Neuron (in vitro differentiated cells): ENCODE measurements around the gene RAVER1.

Source experiments
- H2AFZ ChIP-seq: one replicate; pipeline ENCODE4 v1.6.1; 2013; ENCODE audit warnings: low read depth, mild to moderate bottlenecking, inconsistent platforms, low read length, moderate library complexity
- H3K27me3 ChIP-seq: one replicate; pipeline ENCODE4 v1.6.1; 2013; ENCODE audit warnings: low read length; ENCODE audit not compliant: insufficient read depth
- H3K36me3 ChIP-seq: one replicate; pipeline ENCODE4 v1.6.1; 2013; ENCODE audit warnings: low read length; ENCODE audit not compliant: insufficient read depth
- H3K4me1 ChIP-seq: one replicate; pipeline ENCODE4 v1.6.1; 2013; ENCODE audit warnings: low read length; ENCODE audit not compliant: insufficient read depth
- H3K4me3 ChIP-seq: 2 replicates; pipeline ENCODE4 v1.5.1; 2013; ENCODE audit warnings: mild to moderate bottlenecking, low read length, moderate library complexity
- H3K9me3 ChIP-seq: one replicate; pipeline ENCODE4 v1.6.1; 2013; ENCODE audit warnings: low read length

Gene RAVER1

DNA sequence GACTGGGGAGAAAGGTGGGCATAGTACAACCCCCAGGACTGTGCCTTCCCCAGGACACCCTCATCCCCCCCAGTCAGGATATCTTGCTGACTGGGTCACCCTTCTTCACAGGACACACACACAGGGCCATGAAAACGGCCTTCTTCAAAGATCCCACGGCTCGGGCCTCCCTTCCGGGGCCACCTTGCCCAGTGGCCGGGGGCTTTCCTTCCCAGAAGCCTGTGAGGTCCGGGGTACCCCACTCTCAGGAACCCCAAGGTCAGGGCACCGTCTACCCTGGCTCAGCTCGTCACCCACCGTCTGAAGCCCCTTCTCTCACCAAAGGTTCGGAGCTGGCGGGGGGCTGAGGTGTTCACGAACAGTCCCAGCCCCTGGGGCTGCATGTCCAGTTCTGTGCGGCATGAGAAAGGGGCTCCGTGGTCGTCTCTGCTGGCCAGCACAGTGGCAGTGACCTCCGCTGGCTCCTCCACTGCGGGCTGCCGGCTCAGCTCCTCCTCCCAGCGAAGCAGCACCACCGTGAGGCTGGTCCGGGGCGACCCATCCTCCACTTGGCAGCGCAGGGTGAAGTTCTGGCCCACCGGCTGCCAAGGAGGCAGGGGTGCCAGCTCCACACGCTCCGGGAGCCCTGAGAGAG, 2.1 kb upstream of the RAVER1 start:
- H2AFZ ChIP-seq, result no peak overlapping the region
- no peaks in the 10 kb centered on the region for H3K27me3 ChIP-seq
- H3K4me1 ChIP-seq, result peaks cover 12% of the 10 kb centered on the region
- H3K4me3 ChIP-seq, result no peak overlapping the region
- peaks cover 5% of the 10 kb centered on the region for H3K36me3 ChIP-seq
- no peaks in the 10 kb centered on the region for H3K9me3 ChIP-seq

DNA sequence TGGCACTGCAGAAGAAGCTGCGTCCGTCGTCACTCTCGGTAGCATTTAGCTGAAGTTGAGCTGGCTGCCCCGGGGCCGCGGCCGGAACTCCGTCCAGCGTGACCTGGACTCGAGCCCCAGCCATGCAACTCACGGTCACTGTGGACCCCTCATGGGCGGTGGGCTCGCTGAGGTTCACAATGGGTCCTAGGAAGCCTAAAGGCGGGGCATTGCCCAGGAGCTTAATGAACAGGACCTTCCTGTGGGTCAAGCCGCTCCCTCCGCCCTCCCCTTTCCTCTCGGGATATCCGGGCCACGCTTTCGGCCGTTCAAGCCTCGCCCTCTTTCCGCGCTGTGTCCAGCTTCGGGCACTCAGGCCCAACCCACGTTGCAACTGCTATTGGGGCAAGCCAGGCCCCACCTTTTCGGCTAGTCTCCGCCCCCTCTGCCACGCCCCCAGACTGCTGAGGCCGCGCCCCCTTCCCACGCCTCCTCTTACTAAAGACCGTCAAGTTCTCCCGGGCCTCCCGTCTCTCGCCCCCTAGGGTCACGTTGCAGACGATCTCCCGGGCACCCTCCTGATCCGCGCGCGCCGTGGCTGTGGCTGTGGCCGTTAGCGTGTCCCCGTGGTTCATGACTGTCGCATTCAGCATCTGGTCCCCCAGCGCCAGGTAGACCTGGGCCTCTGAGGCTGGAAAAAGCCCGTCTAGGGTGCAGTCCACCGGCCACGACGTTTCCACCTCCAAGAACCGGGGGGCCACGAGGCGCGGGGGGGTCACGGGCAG, 1.4 kb upstream of the RAVER1 start:
- peaks cover 11% of the 10 kb centered on the region for H3K36me3 ChIP-seq
- H3K9me3 ChIP-seq, result no peaks in the 10 kb centered on the region
- H3K4me3 ChIP-seq, result no peak overlapping the region
- H3K27me3 ChIP-seq, result no peaks in the 10 kb centered on the region
- H3K4me1 ChIP-seq, result peaks cover 12% of the 10 kb centered on the region
- H2AFZ ChIP-seq, result no peak overlapping the region

DNA sequence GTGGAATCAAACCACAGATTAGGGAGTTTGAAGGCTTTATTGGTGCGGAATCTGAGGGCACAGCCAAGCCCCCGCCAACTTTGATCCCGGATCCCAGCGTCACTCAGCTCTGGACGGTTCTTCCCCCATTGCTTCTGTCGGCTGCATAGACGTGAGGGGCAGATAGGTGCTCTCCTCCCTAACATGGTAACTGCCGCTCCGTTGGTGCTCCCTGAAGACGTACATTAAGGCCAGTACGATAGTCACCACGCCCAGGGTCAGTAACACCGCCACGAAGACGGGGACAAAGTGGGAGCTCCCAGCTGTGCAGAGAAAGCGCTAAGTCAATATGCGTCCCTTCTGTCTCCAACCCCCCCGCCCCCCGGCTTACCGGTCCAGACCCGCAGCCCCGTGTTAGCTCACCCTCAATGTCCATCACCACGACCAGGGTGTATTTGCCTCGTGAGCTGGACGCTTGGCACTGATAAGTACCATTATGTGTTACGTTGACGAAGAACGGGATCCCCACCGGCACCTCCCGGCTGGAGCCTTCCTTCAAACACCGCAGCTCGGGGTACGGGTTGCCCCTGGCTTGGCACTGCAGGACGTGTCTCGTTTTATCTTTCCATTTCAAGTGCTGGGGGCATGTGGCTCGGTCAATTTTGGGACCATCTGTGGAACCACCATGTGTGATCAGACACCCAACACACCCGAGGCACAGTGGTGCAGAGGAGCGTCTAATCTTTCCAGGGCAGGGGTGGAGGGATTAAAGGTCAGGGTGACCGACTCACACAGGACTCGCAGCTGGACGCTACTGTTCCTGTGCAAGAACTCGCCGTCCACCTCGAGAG, 644 bp upstream of the RAVER1 start:
- no peaks in the 10 kb centered on the region for H3K9me3 ChIP-seq
- peaks cover 19% of the 10 kb centered on the region for H3K36me3 ChIP-seq
- H3K4me1 ChIP-seq, result peaks cover 12% of the 10 kb centered on the region
- no peak overlapping the region for H2AFZ ChIP-seq
- H3K4me3 ChIP-seq, result peak overlapping the region; percentile 79
- H3K27me3 ChIP-seq, result no peaks in the 10 kb centered on the region

DNA sequence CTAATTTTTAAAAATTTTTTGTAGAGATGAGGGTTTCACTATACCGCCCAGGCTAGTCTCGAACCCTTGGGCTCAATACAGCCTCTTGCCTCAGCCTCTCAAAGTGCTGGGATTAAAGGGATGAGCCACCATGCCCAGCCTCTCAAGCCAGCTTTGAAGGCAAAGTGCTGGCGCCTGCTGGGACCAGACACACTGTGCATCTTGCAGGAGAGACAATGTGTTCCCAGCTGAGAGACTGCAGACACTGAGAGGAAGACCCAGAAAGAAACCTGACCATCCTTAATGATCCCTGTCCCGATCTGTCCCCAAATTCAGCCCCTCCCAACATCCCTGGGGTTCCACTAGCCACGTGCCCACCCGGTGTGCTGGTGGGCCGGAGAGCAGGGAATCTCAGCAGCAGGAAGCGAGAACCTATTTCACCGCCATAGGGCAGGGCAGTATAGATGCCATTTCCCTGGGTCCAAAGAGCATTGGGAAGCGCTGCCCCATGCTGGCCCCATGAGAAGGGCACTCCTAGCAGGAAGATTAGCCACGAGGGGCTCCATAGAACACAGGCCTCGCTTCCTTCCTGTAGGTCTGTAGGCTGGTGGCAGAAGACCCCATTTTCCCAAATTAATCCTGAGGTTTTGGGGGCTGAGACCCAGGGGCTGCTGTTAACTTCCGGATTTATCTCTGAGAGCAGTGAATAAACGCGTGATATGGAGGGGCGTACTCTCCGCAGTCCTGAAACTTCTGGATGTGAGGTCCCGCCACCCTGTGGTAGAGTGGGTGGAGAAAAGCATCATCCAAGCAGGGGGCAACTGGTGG, 968 bp downstream of the RAVER1 start:
- Histone ChIP-seq H3K27me3 (no peaks in the 10 kb centered on the region), H3K36me3 (peaks cover 34% of the 10 kb centered on the region), H2AFZ (peak overlapping the region; percentile 20), H3K4me3 (peak overlapping the region; percentile 79), H3K4me1 (peaks cover 12% of the 10 kb centered on the region), H3K9me3 (no peaks in the 10 kb centered on the region)

GRCh38 chr19:10329555-10329954, 3.8 kb downstream of the RAVER1 start:
- Histone ChIP-seq H3K27me3 (no peaks in the 10 kb centered on the region), H3K4me1 (peaks cover 12% of the 10 kb centered on the region)

DNA sequence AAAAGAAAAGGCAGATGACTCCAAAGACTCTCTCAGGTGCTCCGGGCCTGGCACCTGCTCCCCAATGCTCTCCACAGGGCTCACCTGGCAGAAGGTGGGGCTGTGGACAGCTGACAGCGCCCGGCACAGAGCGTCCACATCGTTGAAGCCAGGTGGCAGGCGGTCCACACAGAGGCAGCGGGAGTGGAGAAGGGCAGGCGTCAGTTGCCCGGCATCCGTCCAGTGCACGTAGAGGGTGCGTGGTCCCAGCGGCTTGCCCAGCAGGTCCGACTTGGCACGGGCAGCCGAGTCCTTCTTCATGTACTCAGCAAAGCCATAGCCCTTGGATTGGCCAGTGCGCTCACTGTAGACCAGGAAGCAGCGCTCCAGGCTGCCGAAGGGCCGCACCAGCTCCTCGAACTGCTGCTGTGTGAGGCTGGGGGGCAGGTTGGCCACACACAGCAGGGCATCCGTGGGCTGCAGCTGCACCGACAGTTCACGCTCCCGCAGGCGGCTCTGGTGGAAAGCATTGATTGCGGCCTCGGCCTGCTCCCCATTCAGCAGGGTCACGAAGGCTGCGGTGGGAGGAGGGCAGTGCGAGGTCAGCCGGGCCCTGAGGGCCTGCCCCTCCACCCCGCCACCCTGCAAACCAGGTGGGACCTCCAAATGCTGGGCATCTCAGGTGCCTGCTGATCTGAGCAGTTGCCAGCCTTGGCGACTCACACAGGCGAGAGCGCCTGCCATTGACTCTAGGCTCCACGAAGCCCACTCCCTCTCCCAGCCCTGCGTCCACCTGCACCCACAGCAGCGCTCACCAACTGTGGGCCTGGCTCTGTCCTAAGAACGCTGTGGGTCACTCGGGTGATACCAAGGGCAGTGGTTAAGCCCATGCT, 4.5 kb downstream of the RAVER1 start:
- Histone ChIP-seq H3K4me1 (peaks cover 8% of the 10 kb centered on the region), H2AFZ (no peak overlapping the region), H3K36me3 (peaks cover 64% of the 10 kb centered on the region), H3K27me3 (no peaks in the 10 kb centered on the region), H3K4me3 (no peak overlapping the region), H3K9me3 (no peaks in the 10 kb centered on the region)

More at GRCh38 chr19:10329555-10329954, 3.8 kb downstream of the RAVER1 start:
- no peaks in the 10 kb centered on the region for H3K9me3 ChIP-seq
- H2AFZ ChIP-seq, result no peak overlapping the region
- H3K36me3 ChIP-seq, result peaks cover 57% of the 10 kb centered on the region
- no peak overlapping the region for H3K4me3 ChIP-seq

DNA sequence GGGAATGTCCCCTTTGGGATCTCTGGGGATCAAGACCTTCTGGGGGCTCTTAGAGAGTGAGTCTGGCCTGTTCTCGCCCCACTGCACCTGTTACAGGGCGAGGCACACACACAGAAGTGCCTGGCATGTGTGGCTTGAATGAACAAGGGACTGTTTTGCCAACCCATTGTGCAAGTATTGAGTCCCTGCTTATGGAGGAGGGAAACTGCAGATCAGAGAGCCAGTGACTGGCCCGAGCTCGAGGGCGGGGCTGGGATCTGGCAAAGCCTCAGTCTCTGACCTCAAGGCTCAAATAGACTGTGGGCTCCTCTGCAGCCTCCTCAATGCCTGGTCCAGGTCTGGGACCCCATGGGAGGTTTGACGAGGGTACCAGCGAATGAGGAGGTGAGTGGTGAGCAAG, 5.5 kb downstream of the RAVER1 start:
- peaks cover 72% of the 10 kb centered on the region for H3K36me3 ChIP-seq
- peaks cover 6% of the 10 kb centered on the region for H3K4me1 ChIP-seq

DNA sequence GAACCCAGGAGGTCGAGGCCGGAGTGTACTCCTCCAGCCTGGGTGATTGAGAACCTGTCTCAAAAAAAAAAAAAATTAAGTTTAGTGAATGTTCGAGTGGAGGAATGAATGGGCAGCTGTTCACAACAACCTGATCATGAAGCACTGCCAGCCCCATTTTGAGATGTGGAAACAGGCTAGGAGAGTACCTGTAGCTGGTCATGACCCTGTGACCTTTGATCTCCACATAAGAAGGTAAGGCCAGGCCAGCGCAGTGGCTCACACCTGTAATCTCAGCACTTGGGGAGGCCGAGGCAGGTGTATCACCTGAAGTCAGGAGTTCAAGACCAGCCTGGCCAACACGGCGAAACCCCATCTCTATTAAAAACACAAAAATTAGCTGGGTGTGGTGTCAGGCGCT, 7.6 kb downstream of the RAVER1 start:
- Histone ChIP-seq H3K4me1 (no peaks in the 10 kb centered on the region), H2AFZ (no peak overlapping the region), H3K4me3 (no peak overlapping the region), H3K36me3 (peaks cover 90% of the 10 kb centered on the region), H3K9me3 (no peaks in the 10 kb centered on the region), H3K27me3 (no peaks in the 10 kb centered on the region)

More for the DNA sequence above, 5.5 kb downstream of the RAVER1 start:
- Histone ChIP-seq H3K4me3 (no peak overlapping the region), H2AFZ (no peak overlapping the region), H3K27me3 (no peaks in the 10 kb centered on the region), H3K9me3 (no peaks in the 10 kb centered on the region)

- no peaks in the 10 kb centered on the region for H3K4me1 ChIP-seq
- no peak overlapping the region for H3K4me3 ChIP-seq
- no peak overlapping the region for H2AFZ ChIP-seq
- no peaks in the 10 kb centered on the region for H3K9me3 ChIP-seq
- peaks cover 84% of the 10 kb centered on the region for H3K36me3 ChIP-seq
- no peaks in the 10 kb centered on the region for H3K27me3 ChIP-seq
Observed at GRCh38 chr19:10321874-10322835, 11.2 kb downstream of the RAVER1 start.

DNA sequence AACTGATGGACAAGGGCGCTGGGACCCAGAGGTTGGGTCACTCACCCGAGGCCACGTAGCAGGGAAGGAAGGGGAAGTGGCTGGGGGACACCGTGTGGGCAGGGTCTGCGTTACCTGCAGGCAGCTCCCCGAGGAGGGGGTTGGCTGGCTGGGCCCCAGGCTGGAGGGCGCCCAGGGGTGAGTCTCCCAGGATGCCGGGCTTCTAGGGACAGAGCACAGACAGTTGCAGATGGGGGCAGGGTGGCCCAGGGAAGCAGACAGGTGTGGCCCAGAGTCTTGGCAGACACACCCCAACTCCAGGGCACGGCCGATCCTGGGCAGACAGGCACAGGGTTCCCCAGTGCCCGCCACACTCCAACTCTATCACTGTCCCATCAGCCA, 11.9 kb downstream of the RAVER1 start:
- Histone ChIP-seq H2AFZ (no peak overlapping the region), H3K4me1 (no peaks in the 10 kb centered on the region), H3K36me3 (peaks cover 84% of the 10 kb centered on the region), H3K27me3 (no peaks in the 10 kb centered on the region), H3K9me3 (no peaks in the 10 kb centered on the region), H3K4me3 (no peak overlapping the region)
